HCT116 (cell line): Measurements from ENCODE around the gene FNIP2. TPM values are rescaled to one million over a fixed set of nuclear protein-coding genes. Genes with fewer than 3 reads are reported as not detected.

ENCODE experiments used
- ATAC-seq: fragments of 200-7000 bp; cut with Tn5 transposase; 2 replicates; pipeline ENCODE4 v1.9.1; 2020; ENCODE audit warnings: mild to moderate bottlenecking, moderate library complexity
- BruUV-seq: library from RNA; stranded (reverse); fragments of 400-500 nt; replicated peaks from 2 replicates; lab custom pipeline; 2021; lab: Mats Ljungman, UMichigan
- CTCF ChIA-PET: fragments of 300-600 bp; sonication (Branson Sonifier 250); formaldehyde crosslinking; loops from one replicate; lab custom pipeline; 2021; ENCODE audit warnings: antibody characterized with exemption; lab: Charles Lee
- POLR2A ChIA-PET: fragments of 300-600, 350-600 bp; sonication (Branson Sonifier 250); formaldehyde crosslinking; loops from one replicate; lab custom pipeline; 2021; ENCODE audit warnings: antibody characterized with exemption; lab: Charles Lee
- RAD21 ChIA-PET, 2 experiments: fragments of 300-600 bp; sonication (Branson Sonifier 250); formaldehyde crosslinking; loops; one replicate each; lab custom pipeline; 2023; ENCODE audit warnings: low total read pairs in 2 of 2; ENCODE audit not compliant: uncharacterized antibody in 2 of 2, unreplicated experiment in 2 of 2, low non-redundant PET in 1 of 2; lab: Charles Lee
- DNase-seq: peaks from one replicate; pipeline ENCODE4 v3.0.0-alpha.2; 2010; ENCODE audit warnings: low read depth, low spot score
- H2AFZ ChIP-seq: fragments of 200-600 bp; shearing (Covaris generic), sonication (generic); 2 replicates; pipeline ENCODE4 v1.6.1; 2017; ENCODE audit warnings: low read depth, mixed run types, mixed read lengths, antibody characterized with exemption, low read length; ENCODE audit not compliant: poor library complexity, severe bottlenecking
- H3K27ac ChIP-seq: 2 replicates; pipeline ENCODE4 v1.5.1; 2012; ENCODE audit warnings: low read depth, low read length
- H3K27me3 ChIP-seq: fragments of 200-600 bp; sonication (generic); 2 replicates; pipeline ENCODE4 v1.6.1; 2016; ENCODE audit warnings: mixed run types, low read length, mixed read lengths; ENCODE audit not compliant: insufficient read depth
- H3K36me3 ChIP-seq, 2 experiments: fragments of 200-500 bp in 1 of 2; fragments of 200-600 bp in 1 of 2; sonication (Bioruptor generic) in 1 of 2; sonication (generic) in 1 of 2; 2 replicates each; pipeline versions ENCODE4 v1.5.1 to v1.6.1; 2014 to 2016; ENCODE audit warnings: low read length in 2 of 2, inconsistent platforms in 1 of 2, mixed read lengths in 1 of 2, mixed run types in 1 of 2; ENCODE audit not compliant: insufficient read depth in 2 of 2, control insufficient read depth in 1 of 2
- H3K4me1 ChIP-seq, 2 experiments: fragments of 200-600 bp in 1 of 2; sonication (generic) in 1 of 2; 2 replicates each; pipeline versions ENCODE4 v1.5.1 to v1.6.1; 2012 to 2017; ENCODE audit warnings: low read length in 2 of 2, inconsistent platforms in 1 of 2, mild to moderate bottlenecking in 1 of 2, mixed read lengths in 1 of 2, mixed run types in 1 of 2, moderate library complexity in 1 of 2; ENCODE audit not compliant: insufficient read depth in 2 of 2, control insufficient read depth in 1 of 2
- H3K4me2 ChIP-seq: fragments of 200-600 bp; sonication (generic); 2 replicates; pipeline ENCODE4 v1.6.1; 2017; ENCODE audit warnings: mixed run types, low read length, mixed read lengths
- H3K4me3 ChIP-seq, 2 experiments: fragments of 200-600 bp in 1 of 2; sonication (generic) in 1 of 2; replicated peaks in 1 of 2; 2 replicates each; pipeline ENCODE4 v1.5.1; 2011 to 2016; ENCODE audit warnings: low read length in 2 of 2, control low read depth in 1 of 2, low read depth in 1 of 2, mild to moderate bottlenecking in 1 of 2, mixed read lengths in 1 of 2, mixed run types in 1 of 2
- H3K79me2 ChIP-seq: fragments of 200-600 bp; sonication (generic); 2 replicates; pipeline ENCODE4 v1.6.1; 2017; ENCODE audit warnings: mild to moderate bottlenecking, mixed run types, low read length, moderate library complexity, mixed read lengths; ENCODE audit not compliant: insufficient read depth
- H3K9ac ChIP-seq: fragments of 200-600 bp; sonication (generic); 2 replicates; pipeline ENCODE4 v1.6.1; 2016; ENCODE audit warnings: low read length, mixed read lengths
- H3K9me2 ChIP-seq: fragments of 200-600 bp; sonication (generic), shearing (Covaris generic); 2 replicates; pipeline ENCODE4 v1.6.1; 2017; ENCODE audit warnings: mixed run types, mild to moderate bottlenecking, moderate library complexity; ENCODE audit not compliant: insufficient read depth
- H3K9me3 ChIP-seq, 2 experiments: fragments of 200-500 bp in 1 of 2; fragments of 200-600 bp in 1 of 2; sonication (Bioruptor generic) in 1 of 2; sonication (generic) in 1 of 2; 2 replicates each; pipeline ENCODE4 v1.6.1; 2014 to 2017; ENCODE audit warnings: low read length in 2 of 2, mixed read lengths in 2 of 2, inconsistent platforms in 1 of 2, low read depth in 1 of 2, mild to moderate bottlenecking in 1 of 2, mixed run types in 1 of 2, moderate library complexity in 1 of 2; ENCODE audit not compliant: control insufficient read depth in 1 of 2, insufficient read depth in 1 of 2
- H4K20me1 ChIP-seq: fragments of 200-600 bp; sonication (generic), shearing (Covaris generic); 2 replicates; pipeline ENCODE4 v1.6.1; 2017; ENCODE audit warnings: mixed run types, mild to moderate bottlenecking, moderate library complexity; ENCODE audit not compliant: insufficient read depth
- EGR1 ChIP-seq: IDR thresholded peaks from 2 replicates; pipeline ENCODE4 v1.6.1; 2012; ENCODE audit warnings: low read depth
- ELF1 ChIP-seq: IDR thresholded peaks from 2 replicates; pipeline ENCODE4 v1.6.1; 2012; ENCODE audit warnings: low read depth, borderline replicate concordance
- EZH2phosphoT487 ChIP-seq: fragments of 200-600 bp; IDR thresholded peaks from 2 replicates; pipeline ENCODE4 v1.6.1; 2018; ENCODE audit warnings: antibody characterized with exemption, borderline replicate concordance
- POLR2A ChIP-seq: IDR thresholded peaks from 2 replicates; pipeline ENCODE4 v1.7.0; 2011; ENCODE audit warnings: borderline replicate concordance; ENCODE audit not compliant: insufficient read depth, insufficient read length; ENCODE audit errors: extremely low read depth
- RAD21 ChIP-seq: IDR thresholded peaks from 2 replicates; pipeline ENCODE4 v1.6.1; 2012; ENCODE audit warnings: low read depth, mild to moderate bottlenecking
- SIN3A ChIP-seq: IDR thresholded peaks from 2 replicates; pipeline ENCODE4 v1.6.1; 2012; ENCODE audit warnings: low read depth
- SP1 ChIP-seq: IDR thresholded peaks from 2 replicates; pipeline ENCODE4 v1.6.1; 2012; ENCODE audit warnings: low read depth
- ZFX ChIP-seq: fragments of 450-650 bp; IDR thresholded peaks from 2 replicates; pipeline ENCODE4 v1.6.1; 2017
- intact Hi-C: fragments of 100-400 bp; cut with micrococcal nuclease; formaldehyde crosslinking; loops from 2 replicates; pipeline ENCODE4 v1.10.0; 2022
- total RNA-seq: library from RNA; stranded (reverse); gene quantifications from one replicate; pipeline ENCODE4 v1.2.1, GENCODE V29; 2021; ENCODE audit not compliant: unreplicated experiment
- TF ChIP-seq, protein P1 (sequence below): IDR thresholded peaks from 2 replicates; pipeline ENCODE4 v1.6.1; 2012
- TF ChIP-seq, protein P2 (sequence below): IDR thresholded peaks from 2 replicates; pipeline ENCODE4 v1.6.1; 2011; ENCODE audit warnings: mild to moderate bottlenecking, low read length, moderate library complexity; ENCODE audit not compliant: insufficient replicate concordance; ENCODE audit errors: extremely low read depth
- TF ChIP-seq, protein P3 (sequence below), 3 experiments: fragments of 200-600 bp in 1 of 3; sonication (generic) in 1 of 3; IDR thresholded peaks in 2 of 3; conservative IDR thresholded peaks in 1 of 3; 2 replicates each; pipeline ENCODE4 v1.5.1; 2012 to 2017; ENCODE audit warnings: low read depth in 2 of 3, low read length in 2 of 3, antibody characterized with exemption in 1 of 3, borderline replicate concordance in 1 of 3, control low read depth in 1 of 3, mild to moderate bottlenecking in 1 of 3, mixed read lengths in 1 of 3, mixed run types in 1 of 3, moderate library complexity in 1 of 3; ENCODE audit not compliant: insufficient read depth in 1 of 3

Gene FNIP2
- total RNA-seq, 1 experiment from 2014 or later, result 4.8 TPM

DNA sequence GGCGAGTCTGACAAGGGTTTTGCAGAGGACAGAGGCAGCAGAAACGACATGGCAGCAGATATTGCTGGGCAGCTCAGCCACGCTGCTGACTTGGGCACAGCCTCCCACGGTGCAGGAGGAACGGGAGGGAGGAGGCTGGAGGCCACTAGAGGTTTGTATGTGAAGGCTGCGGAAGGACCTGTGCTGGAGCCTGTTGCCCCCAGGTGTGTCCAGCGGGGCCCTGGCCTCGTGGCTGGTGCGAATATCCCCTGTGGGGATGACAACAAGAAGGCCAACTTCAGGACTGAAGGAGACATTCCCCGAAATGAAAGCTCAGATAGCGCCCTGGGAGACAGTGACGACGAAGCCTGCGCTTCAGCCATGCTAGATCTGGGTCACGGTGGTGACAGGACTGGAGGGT is 100.2 kb downstream of the FNIP2 start:
- no peak for ATAC-seq
- Histone ChIP-seq H3K27ac (no peak overlapping the region), H3K36me3 (no peaks in the 10 kb centered on the region), H3K4me3 (no peak overlapping the region), H3K4me2 (no peak overlapping the region), H3K4me1 (peaks cover 4 to 7% of the 10 kb centered on the region in 2 experiments; a peak in 3 of 4 replicates), H3K27me3 (no peaks in the 10 kb centered on the region), H3K9me2 (no peaks in the 10 kb centered on the region), H3K9me3 (no peaks in the 10 kb centered on the region), H4K20me1 (no peaks in the 10 kb centered on the region), H2AFZ (no peak overlapping the region), H3K79me2 (no peaks in the 10 kb centered on the region), H3K9ac (no peak overlapping the region)
- BruUV-seq, result no TSS peak
- ChIA-PET RAD21 (no interaction called here), CTCF (no interaction called here), POLR2A (no interaction called here)
- intact Hi-C loops, result no loop called here
- no peak for TF ChIP-seq SP1
- TF ChIP-seq SIN3A, result no peak
- TF ChIP-seq, protein P1, sequence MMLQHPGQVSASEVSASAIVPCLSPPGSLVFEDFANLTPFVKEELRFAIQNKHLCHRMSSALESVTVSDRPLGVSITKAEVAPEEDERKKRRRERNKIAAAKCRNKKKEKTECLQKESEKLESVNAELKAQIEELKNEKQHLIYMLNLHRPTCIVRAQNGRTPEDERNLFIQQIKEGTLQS, result no peak
- TF ChIP-seq EZH2phosphoT487, result no peak
- TF ChIP-seq, protein P2, sequence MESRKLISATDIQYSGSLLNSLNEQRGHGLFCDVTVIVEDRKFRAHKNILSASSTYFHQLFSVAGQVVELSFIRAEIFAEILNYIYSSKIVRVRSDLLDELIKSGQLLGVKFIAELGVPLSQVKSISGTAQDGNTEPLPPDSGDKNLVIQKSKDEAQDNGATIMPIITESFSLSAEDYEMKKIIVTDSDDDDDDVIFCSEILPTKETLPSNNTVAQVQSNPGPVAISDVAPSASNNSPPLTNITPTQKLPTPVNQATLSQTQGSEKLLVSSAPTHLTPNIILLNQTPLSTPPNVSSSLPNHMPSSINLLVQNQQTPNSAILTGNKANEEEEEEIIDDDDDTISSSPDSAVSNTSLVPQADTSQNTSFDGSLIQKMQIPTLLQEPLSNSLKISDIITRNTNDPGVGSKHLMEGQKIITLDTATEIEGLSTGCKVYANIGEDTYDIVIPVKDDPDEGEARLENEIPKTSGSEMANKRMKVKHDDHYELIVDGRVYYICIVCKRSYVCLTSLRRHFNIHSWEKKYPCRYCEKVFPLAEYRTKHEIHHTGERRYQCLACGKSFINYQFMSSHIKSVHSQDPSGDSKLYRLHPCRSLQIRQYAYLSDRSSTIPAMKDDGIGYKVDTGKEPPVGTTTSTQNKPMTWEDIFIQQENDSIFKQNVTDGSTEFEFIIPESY, result no peak
- no peak for TF ChIP-seq POLR2A
- TF ChIP-seq ZFX, result no peak
- TF ChIP-seq ELF1, result no peak
- TF ChIP-seq, protein P3, sequence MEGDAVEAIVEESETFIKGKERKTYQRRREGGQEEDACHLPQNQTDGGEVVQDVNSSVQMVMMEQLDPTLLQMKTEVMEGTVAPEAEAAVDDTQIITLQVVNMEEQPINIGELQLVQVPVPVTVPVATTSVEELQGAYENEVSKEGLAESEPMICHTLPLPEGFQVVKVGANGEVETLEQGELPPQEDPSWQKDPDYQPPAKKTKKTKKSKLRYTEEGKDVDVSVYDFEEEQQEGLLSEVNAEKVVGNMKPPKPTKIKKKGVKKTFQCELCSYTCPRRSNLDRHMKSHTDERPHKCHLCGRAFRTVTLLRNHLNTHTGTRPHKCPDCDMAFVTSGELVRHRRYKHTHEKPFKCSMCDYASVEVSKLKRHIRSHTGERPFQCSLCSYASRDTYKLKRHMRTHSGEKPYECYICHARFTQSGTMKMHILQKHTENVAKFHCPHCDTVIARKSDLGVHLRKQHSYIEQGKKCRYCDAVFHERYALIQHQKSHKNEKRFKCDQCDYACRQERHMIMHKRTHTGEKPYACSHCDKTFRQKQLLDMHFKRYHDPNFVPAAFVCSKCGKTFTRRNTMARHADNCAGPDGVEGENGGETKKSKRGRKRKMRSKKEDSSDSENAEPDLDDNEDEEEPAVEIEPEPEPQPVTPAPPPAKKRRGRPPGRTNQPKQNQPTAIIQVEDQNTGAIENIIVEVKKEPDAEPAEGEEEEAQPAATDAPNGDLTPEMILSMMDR (IDR thresholded peaks at IDR 0.05 in 2 of 3, conservative IDR thresholded peaks at IDR 0.05 in 1 of 3; ENCODE audit: borderline replicate concordance in 1 of 3, insufficient read depth in 1 of 3, low read depth in 2 of 3, low read length in 2 of 3), result no peak
- TF ChIP-seq EGR1, result no peak
- no peak for TF ChIP-seq RAD21
- no peak for DNase-seq
